Skeletal muscle cell (primary cell): ENCODE measurements around the gene DPP4.

ENCODE experiments used
- DNase-seq: peaks from one replicate; pipeline ENCODE4 v3.0.0-alpha.2; 2010; ENCODE audit warnings: low read depth
- H3K4me3 ChIP-seq: 2 replicates; pipeline ENCODE4 v1.5.1; 2011; ENCODE audit warnings: low read depth, mild to moderate bottlenecking, control low read depth, low read length, moderate library complexity

DPP4 gene

GRCh38 chr2:162090109-162090508, 16.1 kb upstream of the DPP4 start:
- H3K4me3 ChIP-seq, result no peak overlapping the region
- DNase-seq, result no peak

GRCh38 chr2:162086904-162087303, 12.9 kb upstream of the DPP4 start:
- H3K4me3 ChIP-seq, result no peak overlapping the region
- DNase-seq, result no peak

GRCh38 chr2:162085090-162085891, 11.3 kb upstream of the DPP4 start:
- no peak overlapping the region for H3K4me3 ChIP-seq
- peak; percentile 77 for DNase-seq

GRCh38 chr2:162084536-162084935, 10.5 kb upstream of the DPP4 start:
- H3K4me3 ChIP-seq, result no peak overlapping the region
- no peak for DNase-seq

GRCh38 chr2:162082681-162083080, 8.7 kb upstream of the DPP4 start:
- DNase-seq, result no peak
- no peak overlapping the region for H3K4me3 ChIP-seq

GRCh38 chr2:162082036-162082435, 8.0 kb upstream of the DPP4 start:
- no peak overlapping the region for H3K4me3 ChIP-seq
- no peak for DNase-seq

- no peak overlapping the region for H3K4me3 ChIP-seq
- no peak for DNase-seq
Observed at GRCh38 chr2:162079514-162079913, 5.5 kb upstream of the DPP4 start.

GRCh38 chr2:162075689-162076132, 1.7 kb upstream of the DPP4 start:
- H3K4me3 ChIP-seq, result no peak overlapping the region
- DNase-seq, result peak; percentile 66

- DNase-seq, result no peak
- no peak overlapping the region for H3K4me3 ChIP-seq
Observed at GRCh38 chr2:162074928-162075688, 1.1 kb upstream of the DPP4 start.

GRCh38 chr2:162074632-162074895, 549 bp upstream of the DPP4 start:
- peak overlapping the region; percentile 59 for H3K4me3 ChIP-seq
- DNase-seq, result no peak

- no peak for DNase-seq
- H3K4me3 ChIP-seq, result peak overlapping the region; percentile 59
Observed at GRCh38 chr2:162072976-162073887, 783 bp downstream of the DPP4 start.

GRCh38 chr2:162072181-162072702, 1.8 kb downstream of the DPP4 start:
- H3K4me3 ChIP-seq, result no peak overlapping the region
- no peak for DNase-seq

GRCh38 chr2:162071001-162071400, 3.0 kb downstream of the DPP4 start:
- no peak for DNase-seq
- H3K4me3 ChIP-seq, result no peak overlapping the region

GRCh38 chr2:162070228-162070936, 3.6 kb downstream of the DPP4 start:
- H3K4me3 ChIP-seq, result no peak overlapping the region
- no peak for DNase-seq

GRCh38 chr2:162069267-162069903, 4.6 kb downstream of the DPP4 start:
- H3K4me3 ChIP-seq, result no peak overlapping the region
- no peak for DNase-seq

GRCh38 chr2:162067596-162067995, 6.4 kb downstream of the DPP4 start:
- no peak for DNase-seq
- no peak overlapping the region for H3K4me3 ChIP-seq

GRCh38 chr2:162065767-162066166, 8.2 kb downstream of the DPP4 start:
- no peak overlapping the region for H3K4me3 ChIP-seq
- DNase-seq, result no peak

- H3K4me3 ChIP-seq, result no peak overlapping the region
- DNase-seq, result no peak
Observed at GRCh38 chr2:162063899-162064298, 10.1 kb downstream of the DPP4 start.

GRCh38 chr2:162063281-162063680, 10.7 kb downstream of the DPP4 start:
- no peak for DNase-seq
- H3K4me3 ChIP-seq, result no peak overlapping the region
